Fibroblast of the aortic adventitia (primary cell): ENCODE results near the gene LPAR2. TPM values are rescaled to one million over a fixed set of nuclear protein-coding genes. Genes with fewer than 3 reads are reported as not detected.
"Not testable (repeated sequence)": the region's sequence is repeated elsewhere in the genome, so short reads cannot be mapped to it uniquely, and the experiment has no call there.

Experiments
- DNase-seq: peaks from one replicate; pipeline ENCODE4 v3.0.0-alpha.2; 2010; ENCODE audit warnings: low read depth
- H3K4me3 ChIP-seq: 2 replicates; pipeline ENCODE4 v1.5.1; 2011; ENCODE audit warnings: low read depth, mild to moderate bottlenecking, control low read depth, low read length, moderate library complexity
- total RNA-seq: library from RNA; depleted of rRNA; stranded (reverse); fragments of >200 nt; gene quantifications from 2 replicates; pipeline ENCODE4 v1.2.3, GENCODE V29; 2012; ENCODE audit warnings: low replicate concordance
- TF ChIP-seq, protein P1 (sequence below): IDR thresholded peaks from 2 replicates; pipeline ENCODE4 v1.5.1; 2011; ENCODE audit warnings: mild to moderate bottlenecking, low read length, control low read depth, inconsistent platforms; ENCODE audit not compliant: insufficient read depth

Gene LPAR2
- total RNA-seq, 1 donor = 1.1 TPM

DNA sequence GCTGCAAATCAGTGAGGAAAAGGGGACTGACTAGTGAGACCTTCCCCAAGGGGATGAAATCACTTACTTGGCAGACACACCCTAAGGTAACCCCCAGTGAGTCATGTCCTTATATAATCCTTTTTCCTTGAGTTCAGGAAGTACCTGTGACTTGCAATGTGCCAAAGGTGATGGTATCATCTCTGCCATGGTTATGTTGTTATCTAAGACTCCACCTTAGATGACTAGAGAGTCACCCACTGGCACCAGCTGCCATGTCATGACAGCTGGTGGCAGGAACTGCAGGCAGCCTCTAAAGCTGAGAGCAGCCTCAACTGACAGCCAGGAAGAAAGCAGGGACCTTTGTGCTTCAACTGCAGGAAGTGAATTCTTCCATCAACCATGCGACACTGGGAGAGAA lies 22.0 kb downstream of the LPAR2 start:
- no peak for DNase-seq
- H3K4me3 ChIP-seq = no peak overlapping the region
- TF ChIP-seq, protein P1, sequence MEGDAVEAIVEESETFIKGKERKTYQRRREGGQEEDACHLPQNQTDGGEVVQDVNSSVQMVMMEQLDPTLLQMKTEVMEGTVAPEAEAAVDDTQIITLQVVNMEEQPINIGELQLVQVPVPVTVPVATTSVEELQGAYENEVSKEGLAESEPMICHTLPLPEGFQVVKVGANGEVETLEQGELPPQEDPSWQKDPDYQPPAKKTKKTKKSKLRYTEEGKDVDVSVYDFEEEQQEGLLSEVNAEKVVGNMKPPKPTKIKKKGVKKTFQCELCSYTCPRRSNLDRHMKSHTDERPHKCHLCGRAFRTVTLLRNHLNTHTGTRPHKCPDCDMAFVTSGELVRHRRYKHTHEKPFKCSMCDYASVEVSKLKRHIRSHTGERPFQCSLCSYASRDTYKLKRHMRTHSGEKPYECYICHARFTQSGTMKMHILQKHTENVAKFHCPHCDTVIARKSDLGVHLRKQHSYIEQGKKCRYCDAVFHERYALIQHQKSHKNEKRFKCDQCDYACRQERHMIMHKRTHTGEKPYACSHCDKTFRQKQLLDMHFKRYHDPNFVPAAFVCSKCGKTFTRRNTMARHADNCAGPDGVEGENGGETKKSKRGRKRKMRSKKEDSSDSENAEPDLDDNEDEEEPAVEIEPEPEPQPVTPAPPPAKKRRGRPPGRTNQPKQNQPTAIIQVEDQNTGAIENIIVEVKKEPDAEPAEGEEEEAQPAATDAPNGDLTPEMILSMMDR = no peak

DNA sequence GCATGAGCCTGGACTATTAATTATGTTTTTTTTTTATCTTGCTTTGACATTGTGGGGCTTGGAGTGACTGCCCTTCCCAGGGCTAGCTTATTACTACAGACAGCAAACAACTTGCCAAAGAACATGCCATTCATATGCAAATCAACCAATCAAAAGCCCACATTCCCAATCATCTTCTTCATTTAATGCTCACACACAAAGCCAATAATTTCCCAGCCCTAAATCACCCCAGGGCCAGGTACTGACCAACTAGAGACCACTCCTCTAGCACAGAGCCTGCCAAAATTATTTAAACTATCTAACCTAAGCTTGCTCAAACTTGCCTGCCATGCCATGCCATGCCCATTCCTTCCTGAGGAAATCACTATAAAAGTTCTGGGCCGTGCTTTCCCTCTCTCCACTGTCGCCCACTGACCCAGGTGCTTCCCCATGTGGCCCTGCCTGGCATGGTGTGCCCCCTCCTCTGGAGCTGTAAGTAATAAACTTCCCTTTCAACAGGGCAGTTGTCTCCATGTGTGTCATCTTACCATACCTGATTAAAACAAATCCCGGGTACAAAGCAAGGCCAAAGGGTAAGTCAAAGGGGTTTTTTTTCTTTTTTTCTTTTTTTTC lies 25.2 kb downstream of the LPAR2 start:
- H3K4me3 ChIP-seq = no peak overlapping the region
- TF ChIP-seq, protein P1 = no peak
- DNase-seq = no peak

GRCh38 chr19:19602136-19602712 lies 25.8 kb downstream of the LPAR2 start:
- TF ChIP-seq, protein P1 = no peak
- DNase-seq = no peak
- no peak overlapping the region for H3K4me3 ChIP-seq

DNA sequence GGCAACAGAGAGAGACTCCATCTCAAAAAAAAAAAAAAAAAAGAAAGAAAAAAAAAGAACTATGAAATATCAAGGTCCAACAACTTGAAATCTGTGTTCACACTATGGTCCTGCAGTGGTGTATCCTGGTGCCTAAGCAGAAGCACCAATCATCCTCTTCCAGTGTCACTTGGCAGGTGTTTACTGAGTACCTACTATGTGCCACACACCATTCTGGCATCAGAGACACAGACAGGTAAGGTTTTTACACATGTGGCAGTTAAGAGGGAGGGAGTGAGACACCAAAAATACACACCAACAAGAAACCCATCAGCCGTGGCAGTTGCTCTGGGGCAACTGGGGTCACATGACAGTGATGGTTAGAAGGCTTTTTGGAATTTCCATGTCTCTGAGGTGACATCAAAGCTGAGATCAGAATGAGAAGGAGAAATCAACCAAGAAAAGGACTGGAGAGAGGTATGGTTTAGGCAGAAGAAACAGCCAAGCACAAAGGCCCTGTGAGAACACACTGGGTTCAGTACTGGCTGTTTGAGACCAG lies 27.2 kb downstream of the LPAR2 start:
- no peak for DNase-seq
- no peak overlapping the region for H3K4me3 ChIP-seq
- TF ChIP-seq, protein P1 = no peak

GRCh38 chr19:19598728-19599451 lies 29.1 kb downstream of the LPAR2 start:
- DNase-seq = not testable (repeated sequence)

DNA sequence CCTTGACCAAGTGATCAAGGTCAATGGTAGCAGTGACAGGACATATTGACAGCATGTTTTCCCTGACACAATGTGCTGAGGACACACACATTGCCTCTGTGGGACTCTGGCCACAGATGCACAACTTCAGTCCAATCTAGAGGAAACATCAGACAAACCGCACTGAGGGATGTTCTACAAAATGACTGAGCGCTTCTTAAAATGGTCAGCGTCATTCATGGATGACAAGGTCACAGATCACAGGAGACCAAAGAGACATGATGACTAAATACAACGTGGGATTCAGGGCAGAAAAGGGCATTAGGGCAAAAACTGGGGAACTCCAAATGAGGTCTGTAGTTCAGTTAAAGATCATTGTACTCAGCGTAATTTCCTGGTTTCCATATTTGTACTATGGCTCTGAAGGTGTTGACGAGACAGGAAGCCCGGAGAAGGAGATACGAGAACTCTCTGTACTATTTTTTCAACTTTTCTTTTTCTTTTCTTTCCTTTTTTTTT lies 30.2 kb downstream of the LPAR2 start:
- TF ChIP-seq, protein P1 = no peak
- DNase-seq = no peak
- no peak overlapping the region for H3K4me3 ChIP-seq

More at GRCh38 chr19:19598728-19599451, 29.1 kb downstream of the LPAR2 start:
- not testable (repeated sequence) for H3K4me3 ChIP-seq

DNA sequence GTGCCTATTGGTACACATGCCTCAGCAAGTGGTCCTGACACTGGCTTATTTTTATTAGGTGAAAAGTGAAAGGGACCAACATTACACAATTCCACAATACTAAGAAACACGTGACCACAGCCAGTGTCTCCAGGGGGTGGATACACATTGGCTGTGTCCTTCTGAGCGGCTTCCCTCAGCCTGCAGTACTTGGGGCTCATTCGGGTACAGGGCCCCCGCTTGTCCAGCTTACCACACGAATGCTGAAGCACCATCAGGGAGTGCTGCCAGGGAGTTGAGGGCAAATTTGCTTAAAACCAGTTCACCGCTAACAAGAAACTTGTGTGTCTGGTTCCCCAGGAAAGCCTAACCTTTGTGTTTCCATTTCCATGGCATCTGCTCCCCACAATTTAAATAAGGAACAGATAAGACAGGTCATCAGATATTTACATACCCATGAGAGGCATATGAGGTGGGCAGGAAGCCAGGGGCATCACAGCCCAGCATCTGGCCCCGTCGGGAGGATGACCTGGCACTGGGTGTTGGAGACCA lies 32.8 kb downstream of the LPAR2 start:
- peak; percentile 17 for DNase-seq
- TF ChIP-seq, protein P1 = no peak
- H3K4me3 ChIP-seq = no peak overlapping the region
